ENCODE results near the gene BAHD1. TPM values are rescaled to one million over a fixed set of nuclear protein-coding genes. Genes with fewer than 3 reads are reported as not detected.

The BAHD1 gene
- total and polyA plus RNA-seq, 2 experiments from 2014 or later = 13.9 to 17.2 TPM

GRCh38 chr15:40446144-40446543 lies 5.4 kb downstream of the BAHD1 start:
- Histone ChIP-seq H3K36me3 (replicated peaks; ENCODE audit: insufficient read depth, low read depth) (no peaks in the 10 kb centered on the region), H3K27ac (peak overlapping the region; percentile 28), H4K20me1 (ENCODE audit: insufficient read depth, poor library complexity, severe bottlenecking) (peaks cover 83% of the 10 kb centered on the region), H3K4me2 (peak overlapping the region; percentile 57), H3K4me1 (ENCODE audit: insufficient read depth) (peaks cover 23% of the 10 kb centered on the region), H3K9me2 (replicated peaks; ENCODE audit: insufficient read depth) (no peaks in the 10 kb centered on the region), H3K27me3 (no peaks in the 10 kb centered on the region), H3K79me2 (peaks cover 90% of the 10 kb centered on the region), H2AFZ (no peak overlapping the region), H3K4me3 (no peak overlapping the region), H3K9me3 (ENCODE audit: low read depth) (no peaks in the 10 kb centered on the region)
- 56% methylated on average over 3 of the region's 3 CpGs for WGBS (ENCODE audit: low lambda C conversion rate, missing lambda C conversion rate)
- DNase-seq (ENCODE audit: low spot score) = no peak
- TF ChIP-seq EZH2phosphoT487 (IDR thresholded peaks at IDR 0.05; ENCODE audit: low read depth, severe bottlenecking, unreplicated experiment) (no peak), EZH2 (IDR thresholded peaks at IDR 0.05; ENCODE audit: borderline replicate concordance) (no peak)
- TF ChIP-seq, protein P1, sequence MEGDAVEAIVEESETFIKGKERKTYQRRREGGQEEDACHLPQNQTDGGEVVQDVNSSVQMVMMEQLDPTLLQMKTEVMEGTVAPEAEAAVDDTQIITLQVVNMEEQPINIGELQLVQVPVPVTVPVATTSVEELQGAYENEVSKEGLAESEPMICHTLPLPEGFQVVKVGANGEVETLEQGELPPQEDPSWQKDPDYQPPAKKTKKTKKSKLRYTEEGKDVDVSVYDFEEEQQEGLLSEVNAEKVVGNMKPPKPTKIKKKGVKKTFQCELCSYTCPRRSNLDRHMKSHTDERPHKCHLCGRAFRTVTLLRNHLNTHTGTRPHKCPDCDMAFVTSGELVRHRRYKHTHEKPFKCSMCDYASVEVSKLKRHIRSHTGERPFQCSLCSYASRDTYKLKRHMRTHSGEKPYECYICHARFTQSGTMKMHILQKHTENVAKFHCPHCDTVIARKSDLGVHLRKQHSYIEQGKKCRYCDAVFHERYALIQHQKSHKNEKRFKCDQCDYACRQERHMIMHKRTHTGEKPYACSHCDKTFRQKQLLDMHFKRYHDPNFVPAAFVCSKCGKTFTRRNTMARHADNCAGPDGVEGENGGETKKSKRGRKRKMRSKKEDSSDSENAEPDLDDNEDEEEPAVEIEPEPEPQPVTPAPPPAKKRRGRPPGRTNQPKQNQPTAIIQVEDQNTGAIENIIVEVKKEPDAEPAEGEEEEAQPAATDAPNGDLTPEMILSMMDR (IDR thresholded peaks at IDR 0.05; ENCODE audit: poor library complexity) = no peak

- Histone ChIP-seq H3K9me2 (replicated peaks; ENCODE audit: insufficient read depth) (no peaks in the 10 kb centered on the region), H3K4me2 (no peak overlapping the region), H3K4me1 (ENCODE audit: insufficient read depth) (peaks cover 28% of the 10 kb centered on the region), H3K9me3 (ENCODE audit: low read depth) (no peaks in the 10 kb centered on the region), H3K27me3 (no peaks in the 10 kb centered on the region), H3K79me2 (peaks cover 94% of the 10 kb centered on the region), H3K4me3 (no peak overlapping the region), H2AFZ (no peak overlapping the region), H3K36me3 (replicated peaks; ENCODE audit: insufficient read depth, low read depth) (no peaks in the 10 kb centered on the region), H4K20me1 (ENCODE audit: insufficient read depth, poor library complexity, severe bottlenecking) (peaks cover 90% of the 10 kb centered on the region), H3K27ac (no peak overlapping the region)
- TF ChIP-seq EZH2 (IDR thresholded peaks at IDR 0.05; ENCODE audit: borderline replicate concordance) = no peak
- TF ChIP-seq EZH2phosphoT487 (IDR thresholded peaks at IDR 0.05; ENCODE audit: low read depth, severe bottlenecking, unreplicated experiment) = no peak
- no peak for DNase-seq (ENCODE audit: low spot score)
- 92% methylated on average over 4 of the region's 4 CpGs for WGBS (ENCODE audit: low lambda C conversion rate, missing lambda C conversion rate)
These were observed 7.6 kb downstream of the BAHD1 start for GRCh38 chr15:40448354-40448753.

DNA sequence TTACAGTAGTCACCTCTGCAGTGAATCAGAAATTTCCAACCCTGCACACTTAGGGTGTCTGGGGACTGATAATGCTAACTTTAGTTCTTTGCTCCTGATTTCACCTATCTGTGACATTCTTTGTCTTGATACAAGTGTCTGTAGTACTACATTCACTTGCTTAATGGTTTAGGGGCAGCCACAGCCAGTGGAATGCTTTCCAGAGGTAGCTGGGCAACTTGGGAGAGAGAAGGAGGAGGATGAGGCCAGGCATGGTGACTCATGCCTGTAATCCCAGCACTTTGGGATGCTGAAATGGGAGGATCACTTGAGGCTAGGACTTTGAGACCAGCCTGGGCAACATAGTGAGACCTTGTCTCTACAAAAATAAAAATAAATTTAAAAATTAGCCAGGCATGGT lies 8.5 kb downstream of the BAHD1 start:
- Histone ChIP-seq H3K4me3 (no peak overlapping the region), H3K9me2 (replicated peaks; ENCODE audit: insufficient read depth) (no peaks in the 10 kb centered on the region), H3K4me1 (ENCODE audit: insufficient read depth) (peaks cover 29% of the 10 kb centered on the region), H4K20me1 (ENCODE audit: insufficient read depth, poor library complexity, severe bottlenecking) (peaks cover 90% of the 10 kb centered on the region), H3K9me3 (ENCODE audit: low read depth) (no peaks in the 10 kb centered on the region), H3K27ac (no peak overlapping the region), H3K4me2 (no peak overlapping the region), H2AFZ (no peak overlapping the region), H3K79me2 (peaks cover 94% of the 10 kb centered on the region), H3K27me3 (no peaks in the 10 kb centered on the region), H3K36me3 (replicated peaks; ENCODE audit: insufficient read depth, low read depth) (no peaks in the 10 kb centered on the region)
- no peak for DNase-seq (ENCODE audit: low spot score)
- TF ChIP-seq, protein P1 (IDR thresholded peaks at IDR 0.05; ENCODE audit: poor library complexity) = no peak
- TF ChIP-seq EZH2phosphoT487 (IDR thresholded peaks at IDR 0.05; ENCODE audit: low read depth, severe bottlenecking, unreplicated experiment) = no peak
- TF ChIP-seq EZH2 (IDR thresholded peaks at IDR 0.05; ENCODE audit: borderline replicate concordance) = no peak

DNA sequence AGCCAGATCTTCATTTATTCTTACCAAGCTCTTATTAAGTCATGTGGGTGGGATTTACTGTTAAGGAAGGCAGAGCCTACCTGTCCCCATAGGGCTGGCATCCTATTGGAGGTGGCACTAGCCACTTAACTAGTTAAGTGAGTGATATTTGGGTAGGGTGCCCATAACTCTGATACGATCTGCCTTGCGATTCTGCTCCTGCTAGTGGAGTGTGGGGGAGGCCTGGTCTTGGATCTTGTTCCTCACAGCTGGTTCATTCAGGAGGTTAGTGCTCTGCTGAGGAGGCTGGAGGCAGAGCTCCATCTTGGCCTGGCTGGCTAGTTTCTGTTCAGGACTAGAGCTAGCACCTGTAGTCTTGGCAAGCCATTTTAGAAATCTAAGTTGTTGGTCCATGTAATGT lies 9.3 kb downstream of the BAHD1 start:
- Histone ChIP-seq H3K4me1 (ENCODE audit: insufficient read depth) (peaks cover 32% of the 10 kb centered on the region), H3K9me3 (ENCODE audit: low read depth) (no peaks in the 10 kb centered on the region), H3K27me3 (no peaks in the 10 kb centered on the region), H3K9me2 (replicated peaks; ENCODE audit: insufficient read depth) (no peaks in the 10 kb centered on the region), H2AFZ (no peak overlapping the region), H3K27ac (no peak overlapping the region), H3K4me3 (no peak overlapping the region), H3K36me3 (replicated peaks; ENCODE audit: insufficient read depth, low read depth) (no peaks in the 10 kb centered on the region), H4K20me1 (ENCODE audit: insufficient read depth, poor library complexity, severe bottlenecking) (peaks cover 90% of the 10 kb centered on the region), H3K79me2 (peaks cover 94% of the 10 kb centered on the region), H3K4me2 (no peak overlapping the region)
- DNase-seq (ENCODE audit: low spot score) = no peak
- TF ChIP-seq, protein P1 (IDR thresholded peaks at IDR 0.05; ENCODE audit: poor library complexity) = no peak
- WGBS (ENCODE audit: low lambda C conversion rate, missing lambda C conversion rate) = 94% methylated on average over 2 of the region's 2 CpGs
